ENCODE measurements around the gene KRTAP5-7. TPM values are rescaled to one million over a fixed set of nuclear protein-coding genes. Genes with fewer than 3 reads are reported as not detected.

Gene KRTAP5-7
- total RNA-seq, 6 experiments from 2014 or later = not detected

- peaks cover 2% of the 10 kb centered on the region for H3K27me3 Mint-ChIP-seq (ENCODE audit: insufficient read depth)
- H3K4me3 Mint-ChIP-seq = no peak overlapping the region
- no peak overlapping the region for H3K27ac Mint-ChIP-seq
- H3K9me3 Mint-ChIP-seq = no peaks in the 10 kb centered on the region
- DNase-seq = no peak
- no peak for TF ChIP-seq CTCF (IDR thresholded peaks at IDR 0.05)
- no peaks in the 10 kb centered on the region for H3K36me3 Mint-ChIP-seq (ENCODE audit: low read depth)
- H3K4me1 Mint-ChIP-seq (ENCODE audit: low read depth) = no peaks in the 10 kb centered on the region
These were observed 8.3 kb upstream of the KRTAP5-7 start for GRCh38 chr11:71518506-71519471.

GRCh38 chr11:71519546-71519945 is 7.5 kb upstream of the KRTAP5-7 start:
- H3K36me3 Mint-ChIP-seq (ENCODE audit: low read depth) = no peaks in the 10 kb centered on the region
- peaks cover 5% of the 10 kb centered on the region; the same call in 1 of the 2 replicates for H3K27me3 Mint-ChIP-seq (ENCODE audit: insufficient read depth)
- H3K9me3 Mint-ChIP-seq = no peaks in the 10 kb centered on the region
- H3K27ac Mint-ChIP-seq = no peak overlapping the region
- no peak overlapping the region for H3K4me3 Mint-ChIP-seq
- no peaks in the 10 kb centered on the region for H3K4me1 Mint-ChIP-seq (ENCODE audit: low read depth)
- no peak for TF ChIP-seq CTCF (IDR thresholded peaks at IDR 0.05)
- DNase-seq = no peak

GRCh38 chr11:71525188-71525937 is 1.7 kb upstream of the KRTAP5-7 start:
- H3K36me3 Mint-ChIP-seq (ENCODE audit: low read depth) = no peaks in the 10 kb centered on the region
- peaks cover 10% of the 10 kb centered on the region for H3K27me3 Mint-ChIP-seq (ENCODE audit: insufficient read depth)
- H3K27ac Mint-ChIP-seq = no peak overlapping the region
- no peak for DNase-seq
- no peak overlapping the region for H3K4me3 Mint-ChIP-seq
- H3K9me3 Mint-ChIP-seq = no peaks in the 10 kb centered on the region
- TF ChIP-seq CTCF (IDR thresholded peaks at IDR 0.05) = no peak
- no peaks in the 10 kb centered on the region for H3K4me1 Mint-ChIP-seq (ENCODE audit: low read depth)

GRCh38 chr11:71525938-71526495 is 1.1 kb upstream of the KRTAP5-7 start:
- TF ChIP-seq CTCF (IDR thresholded peaks at IDR 0.05) = no peak
- no peak overlapping the region for H3K4me3 Mint-ChIP-seq
- no peaks in the 10 kb centered on the region for H3K4me1 Mint-ChIP-seq (ENCODE audit: low read depth)
- no peak overlapping the region for H3K27ac Mint-ChIP-seq
- no peak for DNase-seq
- peaks cover 10% of the 10 kb centered on the region for H3K27me3 Mint-ChIP-seq (ENCODE audit: insufficient read depth)
- H3K36me3 Mint-ChIP-seq (ENCODE audit: low read depth) = no peaks in the 10 kb centered on the region
- no peaks in the 10 kb centered on the region for H3K9me3 Mint-ChIP-seq

- Mint-ChIP-seq H3K36me3 (ENCODE audit: low read depth) (no peaks in the 10 kb centered on the region), H3K9me3 (no peaks in the 10 kb centered on the region), H3K4me3 (no peak overlapping the region), H3K27ac (no peak overlapping the region), H3K27me3 (ENCODE audit: insufficient read depth) (peaks cover 10% of the 10 kb centered on the region), H3K4me1 (ENCODE audit: low read depth) (no peaks in the 10 kb centered on the region)
- no peak for DNase-seq
- no peak for TF ChIP-seq CTCF (IDR thresholded peaks at IDR 0.05)
These were observed 626 bp downstream of the KRTAP5-7 start for GRCh38 chr11:71527576-71528210.
